Measurements from ENCODE around the gene CALY.
"Not testable (repeated sequence)": the region's sequence is repeated elsewhere in the genome, so short reads cannot be mapped to it uniquely, and the experiment has no call there.

CALY gene

GRCh38 chr10:133328358-133329343 lies 8.0 kb downstream of the CALY start:
- no peak for DNase-seq

- DNase-seq: no peak
Observed at GRCh38 chr10:133327651-133328357, 8.9 kb downstream of the CALY start.

GRCh38 chr10:133326745-133327650 lies 9.7 kb downstream of the CALY start:
- no peak for DNase-seq

- DNase-seq: no peak
Observed at GRCh38 chr10:133326223-133326551, 10.5 kb downstream of the CALY start.

GRCh38 chr10:133325440-133326222 lies 11.1 kb downstream of the CALY start:
- DNase-seq: no peak

- no peak for DNase-seq
Observed at GRCh38 chr10:133324857-133325260, 11.8 kb downstream of the CALY start.

GRCh38 chr10:133324198-133324792 lies 12.4 kb downstream of the CALY start:
- no peak for DNase-seq

- not testable (repeated sequence) for DNase-seq
Observed at GRCh38 chr10:133322064-133322709, 14.5 kb downstream of the CALY start.

GRCh38 chr10:133320852-133321422 lies 15.8 kb downstream of the CALY start:
- DNase-seq: not testable (repeated sequence)

GRCh38 chr10:133318494-133319127 lies 18.1 kb downstream of the CALY start:
- DNase-seq: peak; percentile 59 to 61

- no peak for DNase-seq
Observed at GRCh38 chr10:133316732-133317131, 20.0 kb downstream of the CALY start.

GRCh38 chr10:133316266-133316665 lies 20.4 kb downstream of the CALY start:
- DNase-seq: no peak

GRCh38 chr10:133315847-133316246 lies 20.8 kb downstream of the CALY start:
- no peak for DNase-seq

- DNase-seq: no peak
Observed at GRCh38 chr10:133314911-133315310, 21.8 kb downstream of the CALY start.

- no peak for DNase-seq
Observed at GRCh38 chr10:133313192-133313591, 23.5 kb downstream of the CALY start.

GRCh38 chr10:133312769-133313145 lies 23.9 kb downstream of the CALY start:
- DNase-seq: no peak

- no peak for DNase-seq
Observed at GRCh38 chr10:133312016-133312768, 24.5 kb downstream of the CALY start.

GRCh38 chr10:133311570-133311969 lies 25.1 kb downstream of the CALY start:
- no peak for DNase-seq

GRCh38 chr10:133310789-133311188 lies 25.9 kb downstream of the CALY start:
- DNase-seq: no peak

- DNase-seq: no peak
Observed at GRCh38 chr10:133310399-133310755, 26.3 kb downstream of the CALY start.

Data from AML-193 (cell line).